GM18868 (cell line): ENCODE results near the gene FAM110A.
"Not testable (repeated sequence)": the region's sequence is repeated elsewhere in the genome, so short reads cannot be mapped to it uniquely, and the experiment has no call there.

Source experiments
- ATAC-seq: cut with Tn5 transposase; IDR thresholded peaks from one replicate; pipeline ENCODE4 v1.9.1; 2021; ENCODE audit warnings: mild to moderate bottlenecking, moderate library complexity; ENCODE audit not compliant: unreplicated experiment

The FAM110A gene

DNA sequence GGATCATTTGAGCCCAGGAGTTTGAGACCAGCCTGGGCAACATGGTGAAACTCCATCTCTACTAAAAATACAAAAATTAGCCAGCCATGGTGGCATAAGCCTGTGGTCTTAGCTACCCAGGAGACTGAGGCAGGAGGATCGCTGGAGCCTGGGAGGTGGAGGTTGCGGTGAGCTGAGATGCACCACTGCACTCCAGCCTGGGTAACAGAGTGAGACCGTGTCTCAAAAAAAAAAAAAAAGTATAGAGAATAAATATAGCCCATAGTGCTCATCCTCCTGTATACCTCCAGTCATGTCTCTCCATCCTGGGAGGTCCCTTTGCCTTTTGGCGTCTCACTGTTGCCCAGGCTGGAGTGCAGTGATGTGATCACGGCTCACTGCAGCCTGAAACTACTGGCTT is 58.9 kb downstream of the FAM110A start:
- ATAC-seq = not testable (repeated sequence)
